Prostate gland (tissue), 2 donors: ENCODE results near the gene GFRA4. TPM values are rescaled to one million over a fixed set of nuclear protein-coding genes. Genes with fewer than 3 reads are reported as not detected.

Experiments used
- DNase-seq: peaks from one replicate; pipeline ENCODE4 v3.0.0-alpha.2; 2019; ENCODE audit warnings: low spot score
- H3K27ac ChIP-seq, 2 donors: fragments of 200-600 bp; sonication (generic); 2 replicates each; pipeline ENCODE4 v1.5.1; 2017 to 2019
- H3K27me3 ChIP-seq: fragments of 200-600 bp; sonication (generic); replicated peaks from 2 replicates; pipeline ENCODE4 v1.5.1; 2019; ENCODE audit not compliant: insufficient read depth
- H3K36me3 ChIP-seq, 2 donors: fragments of 200-600 bp; sonication (generic); 1 replicate in 1 of 2; 2 replicates in 1 of 2; pipeline versions ENCODE4 v1.5.1 to v1.8.1; 2017 to 2019
- H3K4me1 ChIP-seq: fragments of 200-600 bp; sonication (generic); replicated peaks from 2 replicates; pipeline ENCODE4 v1.5.1; 2019
- H3K4me3 ChIP-seq, 2 donors: fragments of 200-600 bp; sonication (generic); 2 replicates each; pipeline ENCODE4 v1.5.1; 2017 to 2019
- H3K9me3 ChIP-seq: fragments of 200-600 bp; sonication (generic); 2 replicates; pipeline ENCODE4 v1.5.1; 2017
- CTCF ChIP-seq, 4 experiments: fragments of 200-600 bp in 2 of 4; fragments of 450-650 bp in 2 of 4; sonication (generic) in 2 of 4; IDR thresholded peaks; 1 replicate in 3 of 4; 2 replicates in 1 of 4; pipeline ENCODE4 v1.5.1; 2016 to 2019; ENCODE audit warnings: antibody characterized with exemption in 4 of 4, mild to moderate bottlenecking in 2 of 4, moderate library complexity in 2 of 4
- POLR2A ChIP-seq: fragments of 450-650 bp; IDR thresholded peaks from one replicate; pipeline ENCODE4 v1.6.1; 2016; ENCODE audit warnings: antibody characterized with exemption, mild to moderate bottlenecking
- POLR2AphosphoS5 ChIP-seq: sonication (generic); formaldehyde crosslinking; IDR thresholded peaks from one replicate; pipeline ENCODE4 v1.6.1; 2017; ENCODE audit warnings: antibody characterized with exemption
- WGBS: methylation state at CpG from one replicate; pipeline ENCODE4 v1.1.5; 2018; 5-methylcytosine and 5-hydroxymethylcytosine counted together
- intact Hi-C: fragments of 100-400 bp; cut with DNase I; formaldehyde crosslinking; loops from one replicate; pipeline ENCODE4 v1.14.2; 2022
- total RNA-seq, 2 donors: library from RNA; depleted of rRNA; stranded (reverse); fragments of >200 nt; gene quantifications; one replicate each; pipeline ENCODE4 v1.1.0, GENCODE V29; 2016

GFRA4 gene
- total RNA-seq, 2 donors from 2014 or later, result not detected

- no peaks in the 10 kb centered on the region for H3K27me3 ChIP-seq
- H3K4me3 ChIP-seq, result no peak overlapping the region
- no peak overlapping the region for H3K27ac ChIP-seq
- no peaks in the 10 kb centered on the region for H3K36me3 ChIP-seq
- TF ChIP-seq POLR2A (no peak), CTCF (IDR thresholded peaks at IDR 0.05) (no peak), POLR2AphosphoS5 (no peak)
- no peak for DNase-seq
- H3K4me1 ChIP-seq, result no peaks in the 10 kb centered on the region
- intact Hi-C loops, result no loop called here
- H3K9me3 ChIP-seq, result no peaks in the 10 kb centered on the region
Measured at GRCh38 chr20:3647473-3647872, 15.7 kb downstream of the GFRA4 start.

- 86% methylated on average over 13 of the region's 13 CpGs for WGBS
- no peak overlapping the region for H3K27ac ChIP-seq
- no peak for DNase-seq
- no peak for TF ChIP-seq POLR2AphosphoS5
- no peak for TF ChIP-seq POLR2A
- TF ChIP-seq CTCF (IDR thresholded peaks at IDR 0.05), result no peak
- intact Hi-C loops, result no loop called here
- no peaks in the 10 kb centered on the region for H3K9me3 ChIP-seq
- H3K27me3 ChIP-seq, result no peaks in the 10 kb centered on the region
- H3K4me1 ChIP-seq, result no peaks in the 10 kb centered on the region
- no peaks in the 10 kb centered on the region for H3K36me3 ChIP-seq
- no peak overlapping the region for H3K4me3 ChIP-seq
Measured at GRCh38 chr20:3646651-3647050, 16.5 kb downstream of the GFRA4 start.

- DNase-seq, result no peak
- Histone ChIP-seq H3K4me1 (no peaks in the 10 kb centered on the region), H3K27me3 (no peaks in the 10 kb centered on the region), H3K27ac (no peak overlapping the region), H3K9me3 (no peaks in the 10 kb centered on the region), H3K4me3 (no peak overlapping the region), H3K36me3 (no peaks in the 10 kb centered on the region)
- intact Hi-C loops, result no loop called here
- no peak for TF ChIP-seq POLR2A
- TF ChIP-seq CTCF (IDR thresholded peaks at IDR 0.05), result no peak
- no peak for TF ChIP-seq POLR2AphosphoS5
- WGBS, result 89% methylated on average over 5 of the region's 5 CpGs
Measured at GRCh38 chr20:3646067-3646440, 17.1 kb downstream of the GFRA4 start.

- Histone ChIP-seq H3K4me3 (no peak overlapping the region), H3K4me1 (no peaks in the 10 kb centered on the region), H3K27me3 (no peaks in the 10 kb centered on the region), H3K36me3 (no peaks in the 10 kb centered on the region), H3K9me3 (no peaks in the 10 kb centered on the region), H3K27ac (no peak overlapping the region)
- intact Hi-C loops, result no loop called here
- no peak for TF ChIP-seq CTCF (IDR thresholded peaks at IDR 0.05)
- TF ChIP-seq POLR2A, result no peak
- TF ChIP-seq POLR2AphosphoS5, result no peak
- no peak for DNase-seq
- WGBS, result 88% methylated on average over 20 of the region's 20 CpGs
Measured at GRCh38 chr20:3645309-3646066, 17.7 kb downstream of the GFRA4 start.

- TF ChIP-seq POLR2A (no peak), CTCF (IDR thresholded peaks at IDR 0.05) (no peak), POLR2AphosphoS5 (no peak)
- intact Hi-C loops, result no loop called here
- no peak for DNase-seq
- no peaks in the 10 kb centered on the region for H3K36me3 ChIP-seq
- H3K4me1 ChIP-seq, result no peaks in the 10 kb centered on the region
- H3K9me3 ChIP-seq, result no peaks in the 10 kb centered on the region
- H3K27ac ChIP-seq, result no peak overlapping the region
- no peaks in the 10 kb centered on the region for H3K27me3 ChIP-seq
- 82% methylated on average over 3 of the region's 3 CpGs for WGBS
- H3K4me3 ChIP-seq, result no peak overlapping the region
Measured at GRCh38 chr20:3640259-3640658, 22.9 kb downstream of the GFRA4 start.
